ENCODE data around the gene C17orf50.

- TF ChIP-seq POLR2A (IDR thresholded peaks at IDR 0.05), result no peak
- TF ChIP-seq, protein P1, sequence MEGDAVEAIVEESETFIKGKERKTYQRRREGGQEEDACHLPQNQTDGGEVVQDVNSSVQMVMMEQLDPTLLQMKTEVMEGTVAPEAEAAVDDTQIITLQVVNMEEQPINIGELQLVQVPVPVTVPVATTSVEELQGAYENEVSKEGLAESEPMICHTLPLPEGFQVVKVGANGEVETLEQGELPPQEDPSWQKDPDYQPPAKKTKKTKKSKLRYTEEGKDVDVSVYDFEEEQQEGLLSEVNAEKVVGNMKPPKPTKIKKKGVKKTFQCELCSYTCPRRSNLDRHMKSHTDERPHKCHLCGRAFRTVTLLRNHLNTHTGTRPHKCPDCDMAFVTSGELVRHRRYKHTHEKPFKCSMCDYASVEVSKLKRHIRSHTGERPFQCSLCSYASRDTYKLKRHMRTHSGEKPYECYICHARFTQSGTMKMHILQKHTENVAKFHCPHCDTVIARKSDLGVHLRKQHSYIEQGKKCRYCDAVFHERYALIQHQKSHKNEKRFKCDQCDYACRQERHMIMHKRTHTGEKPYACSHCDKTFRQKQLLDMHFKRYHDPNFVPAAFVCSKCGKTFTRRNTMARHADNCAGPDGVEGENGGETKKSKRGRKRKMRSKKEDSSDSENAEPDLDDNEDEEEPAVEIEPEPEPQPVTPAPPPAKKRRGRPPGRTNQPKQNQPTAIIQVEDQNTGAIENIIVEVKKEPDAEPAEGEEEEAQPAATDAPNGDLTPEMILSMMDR (IDR thresholded peaks at IDR 0.05), result no peak
Measured at GRCh38 chr17:35727635-35728034, 33.1 kb upstream of the C17orf50 start.
